ENCODE data around the gene RELN. TPM values are rescaled to one million over a fixed set of nuclear protein-coding genes. Genes with fewer than 3 reads are reported as not detected.

RELN gene
- total and polyA plus RNA-seq, 2 of the 13 experiments (the other 11 are each of a cell fraction or from before 2014, with no cell fraction given) = 315 to 332 TPM

DNA sequence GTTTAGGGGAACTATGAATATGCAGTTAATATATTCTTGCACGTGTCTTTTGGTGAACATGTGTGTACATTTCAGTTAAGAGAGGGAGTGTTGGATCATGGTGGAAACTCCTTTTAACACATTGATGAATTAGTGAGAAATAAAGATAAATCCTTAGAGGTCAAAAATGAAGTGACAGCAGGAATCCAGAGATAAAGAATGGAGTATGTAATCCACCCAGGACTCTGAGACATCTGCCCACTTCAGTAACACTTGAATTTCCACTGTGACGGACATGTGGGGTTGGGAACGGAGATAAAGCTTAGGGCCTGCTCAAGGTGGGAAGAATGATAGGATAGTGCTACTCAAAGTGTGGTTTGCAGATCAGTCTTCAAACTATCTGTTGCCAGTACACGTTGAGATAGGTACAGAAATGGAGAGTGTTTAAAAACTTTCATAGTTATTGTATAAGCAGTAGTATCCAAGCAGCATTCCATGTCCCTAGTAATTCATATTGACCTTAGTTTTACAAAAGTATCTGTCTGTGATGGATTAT, 6.6 kb upstream of the RELN start:
- H3K36me3 ChIP-seq (replicated peaks in 1 of 2; ENCODE audit: control insufficient read depth in 1 of 2, insufficient read depth in 2 of 2, low read length in 2 of 2) = no peaks in the 10 kb centered on the region
- no peak overlapping the region for H3K9ac ChIP-seq (ENCODE audit: insufficient read depth, low read depth, low read length)
- 64% methylated on average over 4 of the region's 4 CpGs for WGBS (ENCODE audit: low lambda C conversion rate)
- no peak overlapping the region for H2AFZ ChIP-seq (ENCODE audit: low read length)
- ChIA-PET POLR2A (no interaction called here), CTCF (ENCODE audit: low intra/inter-chr PET ratio, low total read pairs) (no interaction called here)
- 0 out of 5 replicates have a peak, but pooled peaks cover 0 to under 1% of the 10 kb centered on the region in 2 experiments for H3K27me3 ChIP-seq (ENCODE audit: control insufficient read depth in 1 of 2, insufficient read depth in 2 of 2, low read length in 2 of 2)
- in situ Hi-C loops (cut with HindIII; ENCODE audit: extremely low pct_ligation_motif_present, low pct_unique_long_range_greater_than_20kb) = no loop called here
- ATAC-seq (no peak), FAIRE-seq (no peak), DNase-seq (ENCODE audit: low spot score) (no peak)
- H3K4me2 ChIP-seq (ENCODE audit: low read depth, low read length) = no peak overlapping the region
- H3K4me1 ChIP-seq (ENCODE audit: insufficient read depth, low read length) = peaks cover 37% of the 10 kb centered on the region
- no TSS peak for BruUV-seq (replicated peaks)
- H3K27ac ChIP-seq (ENCODE audit: extremely low read length, insufficient read depth, low read length) = no peak overlapping the region
- intact Hi-C loops (cut with micrococcal nuclease; ENCODE audit: unreplicated experiment) = no loop called here
- H3K79me2 ChIP-seq (ENCODE audit: insufficient read depth, low read length) = no peaks in the 10 kb centered on the region
- no peaks in the 10 kb centered on the region for H3K9me3 ChIP-seq (ENCODE audit: low read length)
- H4K20me1 ChIP-seq (ENCODE audit: insufficient read depth, low read length) = no peaks in the 10 kb centered on the region
- no peak overlapping the region; a peak in 1 of 6 replicates for H3K4me3 ChIP-seq (replicated peaks in 1 of 3; ENCODE audit: insufficient read depth in 1 of 3, low read depth in 2 of 3, low read length in 3 of 3)
- TF ChIP-seq TFDP2 (CRISPR knock-in tag; IDR thresholded peaks at IDR 0.05) = no peak
- TF ChIP-seq, protein P1, sequence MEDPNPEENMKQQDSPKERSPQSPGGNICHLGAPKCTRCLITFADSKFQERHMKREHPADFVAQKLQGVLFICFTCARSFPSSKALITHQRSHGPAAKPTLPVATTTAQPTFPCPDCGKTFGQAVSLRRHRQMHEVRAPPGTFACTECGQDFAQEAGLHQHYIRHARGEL (CRISPR knock-in tag; IDR thresholded peaks at IDR 0.05) = no peak
- TF ChIP-seq CSRNP1 (CRISPR knock-in tag; IDR thresholded peaks at IDR 0.05) = no peak
- TF ChIP-seq ZNF530 (CRISPR knock-in tag; IDR thresholded peaks at IDR 0.05; ENCODE audit: low read depth) = no peak
- no peak for TF ChIP-seq FOXO1 (CRISPR knock-in tag; IDR thresholded peaks at IDR 0.05)
- TF ChIP-seq, protein P2, sequence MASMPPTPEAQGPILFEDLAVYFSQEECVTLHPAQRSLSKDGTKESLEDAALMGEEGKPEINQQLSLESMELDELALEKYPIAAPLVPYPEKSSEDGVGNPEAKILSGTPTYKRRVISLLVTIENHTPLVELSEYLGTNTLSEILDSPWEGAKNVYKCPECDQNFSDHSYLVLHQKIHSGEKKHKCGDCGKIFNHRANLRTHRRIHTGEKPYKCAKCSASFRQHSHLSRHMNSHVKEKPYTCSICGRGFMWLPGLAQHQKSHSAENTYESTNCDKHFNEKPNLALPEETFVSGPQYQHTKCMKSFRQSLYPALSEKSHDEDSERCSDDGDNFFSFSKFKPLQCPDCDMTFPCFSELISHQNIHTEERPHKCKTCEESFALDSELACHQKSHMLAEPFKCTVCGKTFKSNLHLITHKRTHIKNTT (CRISPR knock-in tag; IDR thresholded peaks at IDR 0.05) = no peak
- no peak for TF ChIP-seq CCAR2 (optimal IDR thresholded peaks at IDR 0.05; ENCODE audit: low read depth, low read length)
- no peak for TF ChIP-seq ZNF256 (CRISPR knock-in tag; conservative IDR thresholded peaks at IDR 0.05)
- TF ChIP-seq ZEB1 (IDR thresholded peaks at IDR 0.05; ENCODE audit: insufficient replicate concordance, low read depth) = no peak
- TF ChIP-seq, protein P3, sequence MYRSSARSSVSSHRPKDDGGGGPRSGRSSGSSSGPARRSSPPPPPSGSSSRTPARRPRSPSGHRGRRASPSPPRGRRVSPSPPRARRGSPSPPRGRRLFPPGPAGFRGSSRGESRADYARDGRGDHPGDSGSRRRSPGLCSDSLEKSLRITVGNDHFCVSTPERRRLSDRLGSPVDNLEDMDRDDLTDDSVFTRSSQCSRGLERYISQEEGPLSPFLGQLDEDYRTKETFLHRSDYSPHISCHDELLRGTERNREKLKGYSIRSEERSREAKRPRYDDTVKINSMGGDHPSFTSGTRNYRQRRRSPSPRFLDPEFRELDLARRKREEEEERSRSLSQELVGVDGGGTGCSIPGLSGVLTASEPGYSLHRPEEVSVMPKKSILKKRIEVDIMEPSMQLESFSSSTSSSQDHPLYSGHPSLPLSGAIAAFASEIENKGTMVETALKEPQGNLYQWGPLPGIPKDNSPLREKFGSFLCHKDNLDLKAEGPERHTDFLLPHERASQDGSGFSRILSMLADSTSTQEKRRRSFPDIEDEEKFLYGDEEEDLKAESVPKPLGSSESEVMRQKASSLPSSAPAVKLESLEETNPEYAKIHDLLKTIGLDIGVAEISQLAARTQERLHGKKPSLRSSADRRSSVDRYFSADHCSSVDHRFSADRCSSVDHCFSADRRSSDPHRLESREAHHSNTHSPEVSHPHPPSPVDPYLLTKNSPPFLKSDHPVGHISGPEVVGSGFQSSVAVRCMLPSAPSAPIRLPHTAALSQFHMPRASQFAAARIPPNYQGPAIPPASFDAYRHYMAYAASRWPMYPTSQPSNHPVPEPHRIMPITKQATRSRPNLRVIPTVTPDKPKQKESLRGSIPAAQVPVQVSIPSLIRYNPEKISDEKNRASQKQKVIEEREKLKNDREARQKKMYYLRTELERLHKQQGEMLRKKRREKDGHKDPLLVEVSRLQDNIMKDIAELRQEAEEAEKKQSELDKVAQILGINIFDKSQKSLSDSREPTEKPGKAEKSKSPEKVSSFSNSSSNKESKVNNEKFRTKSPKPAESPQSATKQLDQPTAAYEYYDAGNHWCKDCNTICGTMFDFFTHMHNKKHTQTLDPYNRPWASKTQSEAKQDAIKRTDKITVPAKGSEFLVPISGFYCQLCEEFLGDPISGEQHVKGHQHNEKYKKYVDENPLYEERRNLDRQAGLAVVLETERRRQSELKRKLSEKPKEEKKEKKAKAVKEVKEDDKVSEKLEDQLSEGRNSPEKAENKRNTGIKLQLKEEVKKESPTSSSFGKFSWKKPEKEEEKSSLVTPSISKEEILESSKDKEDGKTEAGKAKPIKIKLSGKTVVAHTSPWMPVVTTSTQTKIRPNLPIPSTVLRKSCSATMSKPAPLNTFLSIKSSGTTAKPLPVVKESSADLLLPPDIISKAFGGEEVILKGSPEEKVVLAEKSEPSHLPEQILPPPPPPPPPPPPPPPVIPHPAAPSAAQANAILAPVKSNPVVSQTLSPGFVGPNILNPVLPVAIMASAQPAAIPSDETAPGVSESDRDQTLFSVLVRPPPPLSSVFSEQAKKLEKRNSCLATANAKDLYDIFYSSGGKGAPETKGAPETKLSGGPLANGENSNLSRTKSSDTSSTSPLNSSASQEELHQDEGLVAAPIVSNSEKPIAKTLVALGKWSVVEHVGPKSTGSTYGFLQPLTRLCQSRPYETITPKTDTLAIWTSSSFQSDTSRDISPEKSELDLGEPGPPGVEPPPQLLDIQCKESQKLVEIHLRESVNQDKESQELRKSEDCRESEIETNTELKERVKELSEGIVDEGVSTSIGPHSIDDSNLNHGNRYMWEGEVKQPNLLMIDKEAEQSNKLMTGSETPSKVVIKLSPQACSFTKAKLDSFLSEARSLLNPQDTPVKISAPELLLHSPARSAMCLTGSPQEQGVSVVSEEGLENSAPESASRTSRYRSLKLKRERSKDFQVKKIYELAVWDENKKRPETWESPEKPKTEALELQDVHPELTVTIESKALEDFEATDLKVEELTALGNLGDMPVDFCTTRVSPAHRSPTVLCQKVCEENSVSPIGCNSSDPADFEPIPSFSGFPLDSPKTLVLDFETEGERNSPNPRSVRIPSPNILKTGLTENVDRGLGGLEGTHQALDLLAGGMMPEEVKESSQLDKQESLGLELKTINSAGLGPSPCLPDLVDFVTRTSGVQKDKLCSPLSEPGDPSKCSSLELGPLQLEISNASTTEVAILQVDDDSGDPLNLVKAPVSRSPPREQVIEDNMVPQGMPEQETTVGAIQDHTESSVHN (CRISPR knock-in tag; IDR thresholded peaks at IDR 0.05) = no peak
- TF ChIP-seq HMG20B (CRISPR knock-in tag; conservative IDR thresholded peaks at IDR 0.05) = no peak
- TF ChIP-seq ZNF841 (CRISPR knock-in tag; IDR thresholded peaks at IDR 0.05; ENCODE audit: borderline replicate concordance) = no peak
